IMR-90 (cell line): ENCODE results near the gene ZNF778. TPM values are rescaled to one million over a fixed set of nuclear protein-coding genes. Genes with fewer than 3 reads are reported as not detected.

Source experiments
- ATAC-seq: fragments of 200-7000 bp; cut with Tn5 transposase; 2 replicates; pipeline ENCODE4 v1.9.1; 2020; ENCODE audit warnings: low read depth, mild to moderate bottlenecking, moderate library complexity
- BruUV-seq: library from RNA; stranded (reverse); fragments of 400-500 nt; replicated peaks from 2 replicates; lab custom pipeline; 2021; lab: Mats Ljungman, UMichigan
- CTCF ChIA-PET: fragments of 300-600 bp; formaldehyde crosslinking; extraction: SDS; loops from one replicate; lab custom pipeline; 2021; ENCODE audit warnings: antibody characterized with exemption; lab: Yijun Ruan, JAX
- POLR2A ChIA-PET: fragments of 300-600 bp; sonication (Branson Sonifier 250); formaldehyde crosslinking; loops from one replicate; lab custom pipeline; 2022; ENCODE audit warnings: antibody characterized with exemption; ENCODE audit not compliant: unreplicated experiment; lab: Charles Lee
- DNase-seq: peaks from one replicate; pipeline ENCODE4 v3.0.0; 2013
- H2AFZ ChIP-seq: replicated peaks from 2 replicates; pipeline ENCODE3; 2013; ENCODE audit warnings: low read length, mild to moderate bottlenecking; ENCODE audit not compliant: poor library complexity
- H2AK5ac ChIP-seq: 2 replicates; pipeline ENCODE4 v1.6.1; 2013; ENCODE audit warnings: low read depth, low read length, inconsistent platforms
- H2AK9ac ChIP-seq: replicated peaks from 2 replicates; pipeline ENCODE3; 2013; ENCODE audit warnings: mild to moderate bottlenecking, low read depth, low read length, moderate library complexity; ENCODE audit not compliant: poor library complexity
- H2BK120ac ChIP-seq: 2 replicates; pipeline ENCODE4 v1.6.1; 2013; ENCODE audit warnings: low read depth, low read length, inconsistent platforms
- H2BK15ac ChIP-seq: 3 replicates; pipeline ENCODE4 v1.6.1; 2013; ENCODE audit warnings: low read depth, low read length, inconsistent platforms
- H2BK20ac ChIP-seq: 2 replicates; pipeline ENCODE4 v1.6.1; 2013; ENCODE audit warnings: low read depth, mild to moderate bottlenecking, inconsistent platforms, low read length, moderate library complexity
- H2BK5ac ChIP-seq: 2 replicates; pipeline ENCODE4 v1.6.1; 2013; ENCODE audit warnings: mild to moderate bottlenecking, low read depth, low read length, inconsistent platforms; ENCODE audit not compliant: poor library complexity, severe bottlenecking
- H3K14ac ChIP-seq: replicated peaks from 2 replicates; pipeline ENCODE4 v1.6.1; 2013; ENCODE audit warnings: low read depth, low read length, inconsistent platforms
- H3K18ac ChIP-seq: 2 replicates; pipeline ENCODE4 v1.6.1; 2013; ENCODE audit warnings: low read depth, low read length, control low read depth
- H3K23ac ChIP-seq: 2 replicates; pipeline ENCODE4 v1.6.1; 2013; ENCODE audit warnings: low read depth, low read length, inconsistent platforms
- H3K27ac ChIP-seq: 2 replicates; pipeline ENCODE4 v1.5.1; 2013; ENCODE audit warnings: mild to moderate bottlenecking, control low read depth, low read length; ENCODE audit not compliant: insufficient read depth
- H3K27me3 ChIP-seq: 2 replicates; pipeline ENCODE4 v1.6.1; 2013; ENCODE audit warnings: low read length; ENCODE audit not compliant: control insufficient read depth, insufficient read depth
- H3K36me3 ChIP-seq: 2 replicates; pipeline ENCODE4 v1.6.1; 2013; ENCODE audit warnings: low read length, mixed read lengths; ENCODE audit not compliant: control insufficient read depth, insufficient read depth
- H3K4ac ChIP-seq: 2 replicates; pipeline ENCODE4 v1.6.1; 2013; ENCODE audit warnings: low read depth, low read length, inconsistent platforms
- H3K4me1 ChIP-seq: 2 replicates; pipeline ENCODE4 v1.6.1; 2013; ENCODE audit warnings: low read length, mixed read lengths; ENCODE audit not compliant: control insufficient read depth, insufficient read depth
- H3K4me2 ChIP-seq: 2 replicates; pipeline ENCODE4 v1.6.1; 2013; ENCODE audit warnings: low read depth, mild to moderate bottlenecking, control low read depth, low read length, moderate library complexity
- H3K4me3 ChIP-seq: 2 replicates; pipeline ENCODE4 v1.5.1; 2013; ENCODE audit warnings: low read depth, mild to moderate bottlenecking, control low read depth, low read length, moderate library complexity; ENCODE audit not compliant: insufficient read depth
- H3K56ac ChIP-seq: 2 replicates; pipeline ENCODE4 v1.6.1; 2013; ENCODE audit warnings: low read length, inconsistent platforms; ENCODE audit not compliant: insufficient read depth; ENCODE audit errors: extremely low read depth
- H3K79me1 ChIP-seq, 2 experiments: 2 replicates each; pipeline ENCODE4 v1.6.1; 2013; ENCODE audit warnings: low read length in 2 of 2, inconsistent platforms in 1 of 2, low read depth in 1 of 2
- H3K9ac ChIP-seq: 2 replicates; pipeline ENCODE4 v1.6.1; 2013; ENCODE audit warnings: low read depth, low read length, control low read depth
- H3K9me1 ChIP-seq: 2 replicates; pipeline ENCODE4 v1.6.1; 2013; ENCODE audit warnings: low read length, inconsistent platforms; ENCODE audit not compliant: insufficient read depth
- H3K9me3 ChIP-seq: 2 replicates; pipeline ENCODE4 v1.6.1; 2013; ENCODE audit warnings: low read length; ENCODE audit not compliant: control insufficient read depth, insufficient read depth
- H4K20me1 ChIP-seq: 2 replicates; pipeline ENCODE4 v1.6.1; 2013; ENCODE audit warnings: low read length, inconsistent platforms; ENCODE audit not compliant: insufficient read depth
- H4K5ac ChIP-seq: 2 replicates; pipeline ENCODE4 v1.6.1; 2013; ENCODE audit warnings: mild to moderate bottlenecking, low read depth, low read length, control low read depth
- H4K8ac ChIP-seq, 2 experiments: 2 replicates each; pipeline ENCODE4 v1.6.1; 2013; ENCODE audit warnings: low read depth in 2 of 2, low read length in 2 of 2, control low read depth in 1 of 2, inconsistent platforms in 1 of 2
- H4K91ac ChIP-seq: 2 replicates; pipeline ENCODE4 v1.6.1; 2013; ENCODE audit warnings: low read depth, low read length, inconsistent platforms; ENCODE audit not compliant: insufficient read depth
- BHLHE40 ChIP-seq: fragments of 150-350 bp; IDR thresholded peaks from 2 replicates; pipeline ENCODE4 v1.6.1; 2016; ENCODE audit warnings: mild to moderate bottlenecking, low read depth, low read length
- CHD1 ChIP-seq: IDR thresholded peaks from 2 replicates; pipeline ENCODE4 v1.6.1; 2012; ENCODE audit warnings: low read depth, low read length, improper control_type of control experiment
- CTCF ChIP-seq: conservative IDR thresholded peaks from 2 replicates; pipeline ENCODE4 v1.5.1; 2012; ENCODE audit warnings: mild to moderate bottlenecking, low read depth, low read length, improper control_type of control experiment
- ELK1 ChIP-seq: fragments of 150-350 bp; IDR thresholded peaks from 2 replicates; pipeline ENCODE4 v1.6.1; 2016; ENCODE audit warnings: low read depth, mild to moderate bottlenecking, low read length, moderate library complexity, borderline replicate concordance
- MAZ ChIP-seq: IDR thresholded peaks from 2 replicates; pipeline ENCODE4 v1.6.1; 2012; ENCODE audit warnings: low read depth, mild to moderate bottlenecking, low read length, improper control_type of control experiment, moderate library complexity, borderline replicate concordance
- RFX5 ChIP-seq: IDR thresholded peaks from 2 replicates; pipeline ENCODE4 v1.8.0; 2012; ENCODE audit warnings: low read depth, mild to moderate bottlenecking, low read length, moderate library complexity
- USF2 ChIP-seq: fragments of 150-350 bp; IDR thresholded peaks from 2 replicates; pipeline ENCODE4 v1.6.1; 2017; ENCODE audit warnings: mild to moderate bottlenecking, antibody characterized with exemption, low read length, low read depth
- WGBS, 2 experiments: methylation state at CpG; one replicate each; pipeline versions ENCODE4 v1.1.5 to v1.1.7; 2013; ENCODE audit warnings: missing lambda C conversion rate in 2 of 2; ENCODE audit not compliant: insufficient read length in 1 of 2; ENCODE audit errors: extremely low coverage in 2 of 2; 5-methylcytosine and 5-hydroxymethylcytosine counted together
- dilution Hi-C: fragments of 300-500 bp; cut with HindIII; formaldehyde crosslinking; loops from one replicate; pipeline ENCODE4 v1.14.3; 2018; ENCODE audit warnings: low sequenced_read_pairs; ENCODE audit not compliant: unreplicated experiment
- in situ Hi-C: fragments of 300-500 bp; cut with MboI; formaldehyde crosslinking; loops from 3 replicates; pipeline ENCODE4 v1.14.3; 2019; ENCODE audit warnings: low sequenced_read_pairs, inconsistent platforms, mixed read lengths
- intact Hi-C: fragments of 100-400 bp; cut with micrococcal nuclease; formaldehyde crosslinking; loops from 2 replicates; pipeline ENCODE4 v1.10.0; 2022
- polyA plus RNA-seq, 3 experiments: library from polyadenylated mRNA; depleted of rRNA; stranded (reverse); fragments of >200 nt; gene quantifications; 2 replicates each; pipeline ENCODE4 v1.2.3, GENCODE V29; 2012; ENCODE audit warnings: low replicate concordance in 1 of 3
- total RNA-seq: library from RNA; depleted of rRNA; stranded (reverse); fragments of >200 nt; gene quantifications from 2 replicates; pipeline ENCODE4 v1.2.3, GENCODE V29; 2012

ZNF778 gene
- total and polyA plus RNA-seq, 2 of the 4 experiments (the other 2 are of a cell fraction): 5.6 to 9.9 TPM

GRCh38 chr16:89171216-89172170, 46.0 kb upstream of the ZNF778 start, which contains the start of gene CDH15:
Gene CDH15, plus strand, starts transcription at chr16:89171748. Its CDS starts 84 bp downstream, at chr16:89171832.
- H2BK15ac ChIP-seq: no peak within 1 kb of the TSS
- dilution Hi-C loops (no loop called here), intact Hi-C loops (no loop called here), in situ Hi-C loops (no loop called here)
- peaks cover 5% of the 10 kb centered on the region; the same call in 1 of the 2 replicates for H3K4me1 ChIP-seq
- 10% methylated on average over 17 of the region's 74 CpGs; no CpG with 5 or more reads in 1 of the 2 experiments for WGBS, 2 experiments
- DNase-seq: peak; percentile 75
- ChIA-PET POLR2A (no interaction called here), CTCF (no interaction called here)
- H2BK5ac ChIP-seq: no peak within 1 kb of the TSS
- no peaks in the 10 kb centered on the region for H3K9me3 ChIP-seq
- no peak within 1 kb of the TSS for H2AK5ac ChIP-seq
- no peaks in the 10 kb centered on the region for H3K9me1 ChIP-seq
- no peak within 1 kb of the TSS for H4K8ac ChIP-seq
- H2AFZ ChIP-seq: peak within 1 kb of the TSS; percentile 88
- H2BK20ac ChIP-seq: no peak within 1 kb of the TSS
- no peaks in the 10 kb centered on the region for H3K36me3 ChIP-seq
- peak; percentile 89 for ATAC-seq
- H3K27me3 ChIP-seq: peaks cover 45% of the 10 kb centered on the region
- 0 out of 2 replicates have a peak, but pooled peaks have one; percentile 49 for TF ChIP-seq MAZ
- TF ChIP-seq RFX5: no peak
- no peak for TF ChIP-seq CTCF
- TF ChIP-seq USF2: peak; percentile 54; the same call in 1 of the 2 replicates
- no peak for TF ChIP-seq CHD1
- TF ChIP-seq ELK1: no peak
- TF ChIP-seq BHLHE40: peak; percentile 85
- H2AK9ac ChIP-seq: peak within 1 kb of the TSS; percentile 76
- H3K56ac ChIP-seq: no peak within 1 kb of the TSS
- no peaks in the 10 kb centered on the region for H3K79me1 ChIP-seq
- H4K5ac ChIP-seq: no peak within 1 kb of the TSS
- no peak within 1 kb of the TSS for H2BK120ac ChIP-seq
- no TSS peak for BruUV-seq
- H3K4me3 ChIP-seq: peak within 1 kb of the TSS; percentile 29; the same call in 1 of the 2 replicates
- H3K4me2 ChIP-seq: peak within 1 kb of the TSS; percentile 82
- H3K14ac ChIP-seq: no peak within 1 kb of the TSS
- H3K4ac ChIP-seq: no peak within 1 kb of the TSS
- no peaks in the 10 kb centered on the region; the same call in 1 of the 2 replicates for H4K20me1 ChIP-seq
- no peak within 1 kb of the TSS for H4K91ac ChIP-seq
- no peak within 1 kb of the TSS for H3K18ac ChIP-seq
- peak within 1 kb of the TSS; percentile 24; the same call in 1 of the 2 replicates for H3K23ac ChIP-seq
- no peak within 1 kb of the TSS for H3K27ac ChIP-seq
- no peak within 1 kb of the TSS for H3K9ac ChIP-seq
